GM21423 (cell line): ENCODE measurements around the gene LUC7L2.
"Not testable (repeated sequence)": the region's sequence is repeated elsewhere in the genome, so short reads cannot be mapped to it uniquely, and the experiment has no call there.

Experiments used
- ATAC-seq: cut with Tn5 transposase; IDR thresholded peaks from one replicate; pipeline ENCODE4 v1.9.1; 2021; ENCODE audit warnings: mild to moderate bottlenecking, moderate library complexity; ENCODE audit not compliant: unreplicated experiment

The LUC7L2 gene

GRCh38 chr7:139441961-139442360, 82.3 kb downstream of the LUC7L2 start:
- no peak for ATAC-seq

DNA sequence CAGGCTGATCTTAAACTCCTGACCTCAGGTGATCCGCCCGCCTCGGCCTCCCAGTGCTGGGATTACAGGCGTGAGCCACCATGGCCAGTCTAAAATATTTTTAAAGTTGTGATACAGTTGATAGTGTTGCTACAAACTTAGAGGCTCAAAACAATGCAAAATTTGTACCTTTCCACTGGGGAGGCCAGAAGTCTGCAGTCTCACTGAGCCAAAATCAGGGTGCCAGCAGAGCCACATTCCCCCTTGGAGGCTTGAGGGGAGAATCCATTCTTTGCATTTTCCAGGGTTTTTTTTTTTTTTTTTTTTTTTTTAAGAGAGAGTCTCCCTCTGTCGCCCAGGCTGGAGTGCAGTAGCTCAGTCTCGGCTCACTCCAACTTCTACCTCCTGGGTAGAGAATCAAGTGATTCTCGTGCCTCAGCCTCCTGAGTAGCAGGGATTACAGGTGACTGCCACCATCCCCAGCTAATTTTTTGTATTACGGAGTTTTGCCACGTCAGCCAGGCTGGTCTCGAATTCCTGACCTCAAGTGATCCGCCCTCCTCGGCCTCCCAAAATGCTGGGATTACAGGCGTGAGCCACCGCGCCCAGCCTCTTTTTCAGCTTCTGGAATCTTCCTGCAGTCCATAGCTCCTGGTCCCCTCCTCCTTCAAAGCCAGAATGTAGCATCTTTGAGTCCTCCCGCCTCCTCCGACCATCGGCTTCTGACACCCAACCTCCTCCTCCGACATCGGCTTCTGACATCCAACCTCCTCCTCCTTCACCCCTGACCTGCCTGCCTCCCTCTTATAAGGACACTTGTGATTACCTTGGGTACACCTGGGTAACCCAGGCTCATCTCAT, 86.6 kb downstream of the LUC7L2 start:
- no peak for ATAC-seq

DNA sequence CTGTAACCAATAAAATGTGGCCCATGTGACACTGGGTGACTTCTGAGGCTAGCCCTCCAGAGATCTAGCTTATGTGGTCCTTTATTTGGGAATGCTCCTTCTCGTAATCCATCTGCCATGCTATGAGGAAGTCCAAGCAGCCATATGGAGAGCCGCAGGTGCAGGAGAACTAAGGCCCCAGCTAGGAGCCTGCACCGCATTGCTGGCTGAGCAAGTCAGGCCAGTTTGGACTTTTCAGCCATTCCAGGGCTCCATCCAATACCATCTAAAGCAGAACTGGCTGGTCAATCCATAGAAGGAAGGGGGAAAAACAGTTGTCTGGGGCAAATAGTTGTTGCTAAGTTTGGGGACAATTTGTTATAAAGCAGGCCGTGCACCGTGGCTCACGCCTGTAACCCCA, 91.2 kb downstream of the LUC7L2 start:
- ATAC-seq = no peak

DNA sequence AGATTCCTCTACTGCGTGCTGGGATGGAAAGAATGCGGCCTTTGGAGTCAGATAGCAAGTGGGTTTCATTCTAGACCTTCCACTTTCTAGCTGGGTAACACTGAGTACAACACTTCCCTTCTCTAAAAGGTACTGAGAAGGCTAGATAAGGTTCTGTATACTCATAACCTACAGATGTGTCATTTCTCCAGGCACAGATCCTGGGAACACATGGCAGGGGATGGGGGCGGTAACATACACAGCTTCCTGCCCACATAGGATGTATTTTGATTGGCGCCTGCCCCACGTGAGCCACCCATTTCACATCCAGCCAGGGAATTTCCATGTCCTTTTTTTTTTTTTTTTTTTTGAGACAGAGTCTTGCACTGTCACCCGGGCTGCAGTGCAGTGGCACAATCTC, 91.9 kb downstream of the LUC7L2 start:
- ATAC-seq = no peak

DNA sequence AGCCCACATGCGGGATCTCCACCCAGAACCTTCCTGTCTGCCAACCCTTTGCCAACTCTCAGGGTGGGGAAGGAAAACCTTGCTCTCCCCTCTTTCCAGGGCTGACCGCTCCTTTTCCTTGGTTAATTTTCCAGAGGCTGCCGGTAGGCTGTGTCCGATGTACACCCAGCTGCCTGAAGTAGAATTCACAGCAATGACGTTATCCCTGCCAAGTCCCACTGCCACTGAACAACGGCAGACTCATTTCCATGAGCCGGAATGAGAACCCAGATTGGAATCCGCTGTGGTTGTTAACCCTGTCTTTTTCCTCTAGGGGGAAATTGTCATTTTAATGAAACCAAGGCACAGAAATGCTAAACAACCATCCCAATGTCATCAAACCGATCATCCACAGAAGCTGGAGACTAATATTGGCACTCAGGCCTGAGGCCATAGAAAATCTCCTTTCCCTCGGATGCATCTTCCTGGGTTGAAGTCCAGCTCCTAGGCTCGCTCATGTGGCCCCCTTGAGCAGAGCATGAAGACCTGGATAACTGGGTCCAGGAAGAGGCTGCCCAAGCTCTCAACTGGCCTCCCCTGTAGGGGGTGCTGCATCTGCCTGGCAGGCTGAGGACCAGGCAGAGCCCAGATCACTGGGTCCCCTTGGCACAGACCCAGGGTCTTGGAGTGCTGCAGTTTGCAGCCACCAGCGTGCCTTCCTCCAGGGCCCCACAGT, 93.4 kb downstream of the LUC7L2 start:
- ATAC-seq = no peak

DNA sequence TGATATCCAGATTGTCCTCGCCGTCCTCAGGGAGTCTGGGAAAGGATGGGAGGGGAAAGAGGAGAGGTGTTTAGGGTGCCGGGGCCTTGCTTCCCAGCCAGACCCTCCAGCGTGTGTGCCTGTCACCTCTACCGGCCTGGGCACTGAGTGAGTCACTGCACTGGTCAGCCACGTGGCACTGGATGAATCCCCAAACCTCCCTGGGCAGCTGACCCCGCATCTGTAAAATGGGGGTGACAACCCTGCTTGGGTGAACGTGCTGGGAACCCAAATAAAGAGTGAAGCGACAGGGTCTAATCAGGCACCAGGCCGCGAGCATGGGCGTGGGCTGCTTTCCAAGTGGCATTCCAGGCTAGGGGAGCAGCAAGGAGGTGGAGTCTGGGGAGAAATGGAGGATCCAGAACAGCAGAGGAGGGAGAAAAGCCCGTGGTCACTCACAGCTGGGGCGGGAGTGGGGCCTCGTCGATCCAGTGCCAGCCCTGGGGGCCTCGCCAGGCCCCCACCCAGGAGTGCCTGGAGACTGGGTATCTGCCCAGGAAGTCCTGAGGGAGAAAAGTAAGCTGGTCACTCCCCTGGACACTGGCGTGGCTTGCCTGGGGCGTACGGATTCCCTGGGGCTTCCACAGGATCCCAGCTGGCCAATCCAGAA, 94.1 kb downstream of the LUC7L2 start:
- no peak for ATAC-seq

DNA sequence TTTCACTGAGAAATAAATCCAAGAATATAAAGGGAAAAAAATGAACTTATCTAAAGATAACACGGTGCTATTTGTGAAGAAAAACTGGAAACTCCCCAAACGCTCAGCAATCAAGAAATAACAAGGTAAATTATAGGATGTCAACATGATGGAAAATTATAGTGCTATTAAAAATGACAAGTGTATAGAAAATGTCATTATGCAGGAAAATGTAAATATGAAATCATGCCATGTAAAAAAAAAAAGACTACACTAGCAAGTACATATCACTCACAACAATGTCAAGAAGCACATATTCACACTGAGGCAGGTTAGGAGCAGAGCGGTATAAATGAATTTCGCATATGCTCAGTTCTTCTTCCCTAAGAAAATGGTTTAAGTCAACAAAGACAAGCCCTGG, 96.1 kb downstream of the LUC7L2 start:
- no peak for ATAC-seq

DNA sequence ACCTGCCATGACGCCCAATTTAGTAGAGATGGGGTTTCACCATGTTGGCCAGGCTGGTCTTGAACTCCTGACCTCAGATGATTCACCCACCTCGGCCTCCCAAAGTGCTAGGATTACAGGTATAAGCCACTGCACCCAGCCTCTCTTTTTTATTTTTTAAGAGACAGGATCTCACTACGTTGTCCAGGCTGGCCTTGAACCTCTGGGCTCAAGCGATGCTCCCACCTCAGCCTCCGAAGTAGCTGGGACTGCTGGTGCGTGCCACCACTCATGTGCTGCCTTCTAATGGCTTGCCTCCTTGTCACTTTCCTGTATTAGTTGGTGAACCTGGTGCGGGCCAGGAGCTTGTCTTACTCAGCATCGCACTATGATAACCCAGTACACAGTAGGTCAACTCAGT, 96.8 kb downstream of the LUC7L2 start:
- ATAC-seq = no peak

DNA sequence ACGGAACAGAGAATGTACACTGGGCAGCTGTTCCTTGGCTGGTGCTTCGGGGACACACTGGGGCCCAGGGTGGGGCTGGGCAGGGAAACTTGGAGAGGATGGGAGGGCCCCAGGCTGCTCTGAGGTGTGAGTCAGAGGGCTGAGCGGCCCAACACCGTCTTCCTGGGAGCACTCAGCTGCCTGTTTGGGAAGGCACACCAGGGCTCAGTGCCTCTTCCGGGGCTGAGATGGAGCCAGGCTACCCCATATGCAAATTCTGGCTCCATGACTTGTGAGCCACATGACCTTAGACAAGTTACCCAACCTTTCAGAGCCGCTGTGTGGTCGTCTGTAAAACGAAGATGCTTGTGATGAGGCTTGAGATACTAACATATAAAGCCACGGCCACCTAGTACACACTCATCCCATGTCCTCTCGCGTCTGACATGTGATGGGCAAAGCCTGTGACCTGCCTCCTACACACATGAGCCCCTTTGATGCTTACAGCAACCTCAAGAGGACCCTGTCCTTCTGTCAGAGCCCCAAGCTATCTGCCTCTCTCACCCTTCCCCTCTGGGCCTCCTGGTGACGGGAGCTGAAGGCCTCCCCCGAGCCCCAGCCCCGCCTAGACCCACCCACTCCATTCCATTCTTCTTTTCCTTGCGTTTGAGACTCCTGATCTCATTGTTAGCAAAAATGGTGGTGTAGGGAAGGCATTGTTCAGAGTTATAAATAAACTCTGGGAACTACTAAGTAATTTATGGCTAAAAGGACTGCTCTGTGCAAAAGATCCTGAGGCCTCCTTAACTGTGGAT, 97.7 kb downstream of the LUC7L2 start:
- ATAC-seq = no peak

DNA sequence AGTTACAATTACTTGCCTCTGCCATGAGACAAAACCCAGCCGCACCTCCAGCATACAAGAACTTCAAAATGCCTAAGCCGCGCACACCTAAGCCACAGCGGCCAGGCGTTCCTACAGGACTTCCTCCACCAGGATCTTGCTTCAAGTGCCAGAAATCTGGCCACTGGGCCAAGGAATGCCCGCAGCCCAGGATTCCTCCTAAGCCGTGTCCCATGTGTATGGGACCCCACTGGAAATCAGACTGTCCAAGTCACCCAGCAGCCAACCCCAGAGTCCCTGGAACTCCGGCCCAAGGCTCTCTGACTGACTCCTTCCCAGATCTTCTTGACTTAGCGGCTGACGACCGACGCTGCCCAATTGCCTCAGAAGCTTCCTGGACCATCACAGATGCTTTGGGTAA, 103.7 kb downstream of the LUC7L2 start:
- not testable (repeated sequence) for ATAC-seq

- ATAC-seq = not testable (repeated sequence)
These were observed 104.8 kb downstream of the LUC7L2 start for GRCh38 chr7:139464511-139464910.

DNA sequence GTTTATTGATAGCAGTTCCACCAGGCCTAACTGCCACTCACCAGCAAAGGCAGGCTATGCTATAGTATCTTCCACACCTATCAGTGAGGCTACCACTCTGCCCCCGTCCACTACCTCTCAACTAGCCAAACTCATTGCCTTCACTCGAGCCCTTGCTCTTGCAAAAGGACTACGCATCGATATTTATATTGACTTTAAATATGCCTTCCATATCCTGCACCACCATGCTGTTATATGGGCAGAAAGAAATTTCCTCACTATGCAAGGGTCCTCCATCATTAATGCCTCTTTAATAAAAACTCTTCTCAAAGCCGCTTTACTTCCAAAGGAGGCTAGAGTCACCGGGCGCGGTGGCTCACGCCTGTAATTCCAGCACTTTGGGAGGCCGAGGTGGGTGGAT, 105.4 kb downstream of the LUC7L2 start:
- ATAC-seq = not testable (repeated sequence)

DNA sequence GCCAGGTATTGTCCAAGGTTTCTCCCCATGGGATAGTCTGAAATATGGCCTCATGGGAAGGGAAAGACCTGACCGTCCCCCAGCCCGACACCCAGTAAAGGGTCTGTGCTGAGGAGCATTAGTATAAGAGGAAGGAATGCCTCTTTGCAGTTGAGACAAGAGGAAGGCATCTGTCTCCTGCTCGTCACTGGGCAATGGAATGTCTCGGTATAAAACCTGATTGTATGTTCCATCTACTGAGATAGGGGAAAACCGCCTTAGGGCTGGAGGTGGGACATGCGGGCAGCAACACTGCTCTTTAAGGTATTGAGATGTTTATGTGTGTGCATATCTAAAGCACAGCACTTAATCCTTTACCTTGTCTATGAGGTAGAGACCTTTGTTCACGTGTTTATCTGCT, 108.0 kb downstream of the LUC7L2 start:
- not testable (repeated sequence) for ATAC-seq

GRCh38 chr7:139468281-139468680, 108.6 kb downstream of the LUC7L2 start:
- not testable (repeated sequence) for ATAC-seq

- ATAC-seq = no peak
These were observed 112.2 kb downstream of the LUC7L2 start for GRCh38 chr7:139471740-139472353.
